Endodermal cell (in vitro differentiated cells): ENCODE data around the gene YPEL5. TPM values are rescaled to one million over a fixed set of nuclear protein-coding genes. Genes with fewer than 3 reads are reported as not detected.

Experiments used
- DNase-seq: peaks from one replicate; pipeline ENCODE4 v3.0.0-alpha.2; 2017
- H3K27ac ChIP-seq: 2 replicates; pipeline ENCODE4 v1.5.1; 2013; ENCODE audit warnings: mild to moderate bottlenecking, low read depth, low read length, moderate library complexity
- H3K27me3 ChIP-seq: 2 replicates; pipeline ENCODE4 v1.6.1; 2013; ENCODE audit warnings: mild to moderate bottlenecking, low read length, moderate library complexity; ENCODE audit not compliant: insufficient read depth, control insufficient read depth, poor library complexity, severe bottlenecking
- H3K36me3 ChIP-seq: 2 replicates; pipeline ENCODE4 v1.7.0; 2013; ENCODE audit warnings: mild to moderate bottlenecking, low read length, moderate library complexity; ENCODE audit not compliant: control insufficient read depth, insufficient read depth
- H3K4me1 ChIP-seq: one replicate; pipeline ENCODE4 v1.7.0; 2013; ENCODE audit warnings: low read length; ENCODE audit not compliant: control insufficient read depth, insufficient read depth
- H3K4me3 ChIP-seq: 2 replicates; pipeline ENCODE4 v1.5.1; 2013; ENCODE audit warnings: mild to moderate bottlenecking, low read length, moderate library complexity
- H3K9ac ChIP-seq: 2 replicates; pipeline ENCODE4 v1.6.1; 2013; ENCODE audit warnings: mild to moderate bottlenecking, low read length, moderate library complexity; ENCODE audit not compliant: poor library complexity, severe bottlenecking; ENCODE audit errors: extremely low read depth
- H3K9me3 ChIP-seq: 2 replicates; pipeline ENCODE4 v1.6.1; 2013; ENCODE audit warnings: mild to moderate bottlenecking, low read length, moderate library complexity; ENCODE audit not compliant: control insufficient read depth
- H3K27ac Mint-ChIP-seq: 2 replicates; pipeline ENCODE4 v1.8.0; 2020; ENCODE audit warnings: mixed read lengths
- H3K27me3 Mint-ChIP-seq: 2 replicates; pipeline ENCODE4 v1.8.0; 2021; ENCODE audit warnings: mild to moderate bottlenecking, mixed read lengths; ENCODE audit not compliant: insufficient read depth
- H3K36me3 Mint-ChIP-seq: 2 replicates; pipeline ENCODE4 v1.8.0; 2020; ENCODE audit warnings: low read depth, mixed read lengths
- H3K4me1 Mint-ChIP-seq: 2 replicates; pipeline ENCODE4 v1.8.0; 2020; ENCODE audit warnings: mixed read lengths
- H3K4me3 Mint-ChIP-seq: 2 replicates; pipeline ENCODE4 v1.8.0; 2020; ENCODE audit warnings: mild to moderate bottlenecking, moderate library complexity, mixed read lengths
- H3K9me3 Mint-ChIP-seq: 2 replicates; pipeline ENCODE4 v1.8.0; 2020; ENCODE audit warnings: mild to moderate bottlenecking, mixed read lengths
- CTCF ChIP-seq: fragments of 200-600 bp; sonication (generic); conservative IDR thresholded peaks from 2 replicates; pipeline ENCODE4 v1.5.0; 2021; ENCODE audit warnings: antibody characterized with exemption, mild to moderate bottlenecking
- WGBS, 2 experiments: methylation state at CpG; one replicate each; pipeline versions ENCODE4 v1.1.5 to v1.1.7; 2013; ENCODE audit warnings: missing lambda C conversion rate in 2 of 2, mixed read lengths in 1 of 2; ENCODE audit not compliant: insufficient coverage in 1 of 2, insufficient read length in 1 of 2; 5-methylcytosine and 5-hydroxymethylcytosine counted together
- total RNA-seq, 2 donors: library from RNA; stranded (reverse); fragmentation: NEBNext Ultra II Directional in 1 of 2; extraction: Animal tissue kit (Norgen Biotek cat#: 25700) in 1 of 2; gene quantifications; 2 replicates in 1 of 2; 3 replicates in 1 of 2; pipeline ENCODE4 v1.2.1, GENCODE V29; 2021

YPEL5 gene
- total RNA-seq, 2 donors from 2014 or later, result 80.1 to 97.2 TPM

DNA sequence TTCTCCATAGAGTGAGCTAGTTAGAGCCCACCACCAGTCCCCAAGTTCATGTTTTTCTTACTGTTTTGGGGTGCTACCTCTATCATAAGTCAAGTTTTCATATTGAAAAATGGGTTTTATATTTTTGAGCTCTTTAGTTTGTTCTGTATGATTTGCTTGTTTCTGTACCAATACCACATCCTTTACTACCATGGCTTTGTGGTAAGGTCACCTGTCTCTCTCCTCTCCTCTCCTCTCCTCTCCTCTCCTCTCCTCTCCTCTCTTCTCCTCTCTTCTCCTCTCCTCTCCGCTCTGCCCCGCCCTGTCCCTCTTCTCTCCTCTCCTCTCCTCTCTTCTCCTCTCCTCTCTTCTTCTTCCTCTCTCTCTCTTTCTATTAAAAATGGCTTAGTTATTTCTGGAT is 62.4 kb downstream of the YPEL5 start:
- Mint-ChIP-seq H3K4me3 (no peak overlapping the region), H3K36me3 (no peaks in the 10 kb centered on the region), H3K27me3 (peaks cover 8% of the 10 kb centered on the region), H3K4me1 (peaks cover 4% of the 10 kb centered on the region), H3K27ac (no peak overlapping the region), H3K9me3 (no peaks in the 10 kb centered on the region)
- no peak overlapping the region for H3K4me3 ChIP-seq
- H3K36me3 ChIP-seq, result no peaks in the 10 kb centered on the region
- no peaks in the 10 kb centered on the region for H3K4me1 ChIP-seq
- H3K9ac ChIP-seq, result no peak overlapping the region
- 88% methylated on average over 2 of the region's 2 CpGs; no CpG with 5 or more reads in 1 of the 2 experiments for WGBS, 2 experiments
- no peak overlapping the region for H3K27ac ChIP-seq
- H3K9me3 ChIP-seq, result no peaks in the 10 kb centered on the region
- peaks cover 7% of the 10 kb centered on the region for H3K27me3 ChIP-seq
- no peak for DNase-seq
- no peak for TF ChIP-seq CTCF

Other genes starting within 250 kb of the YPEL5 start
- under 1 TPM; 0.13 to 0.46 TPM for gene ALK, start 225.4 kb upstream of the YPEL5 start, total RNA-seq
- 10 to 100 TPM; 48.0 to 50.0 TPM for gene LBH, start 84.5 kb downstream of the YPEL5 start, total RNA-seq